Muscle of arm (tissue), 12 donors: ENCODE measurements around the gene CCDC7. TPM values are rescaled to one million over a fixed set of nuclear protein-coding genes. Genes with fewer than 3 reads are reported as not detected.
"Not testable (repeated sequence)": the region's sequence is repeated elsewhere in the genome, so short reads cannot be mapped to it uniquely, and the experiment has no call there.

ENCODE experiments used
- DNase-seq: peaks from one replicate; pipeline ENCODE4 v3.0.0-alpha.2; 2013
- polyA plus RNA-seq, 12 donors: library from polyadenylated mRNA; unstranded; fragments of 120-200 nt; gene quantifications; one replicate each; pipeline ENCODE4 v1.2.1, GENCODE V29; 2013; ENCODE audit not compliant: insufficient read length in 12 of 12

CCDC7 gene
- polyA plus RNA-seq, 12 donors = 2.2 to 7.7 (median 4.7) TPM; not detected in 2

DNA sequence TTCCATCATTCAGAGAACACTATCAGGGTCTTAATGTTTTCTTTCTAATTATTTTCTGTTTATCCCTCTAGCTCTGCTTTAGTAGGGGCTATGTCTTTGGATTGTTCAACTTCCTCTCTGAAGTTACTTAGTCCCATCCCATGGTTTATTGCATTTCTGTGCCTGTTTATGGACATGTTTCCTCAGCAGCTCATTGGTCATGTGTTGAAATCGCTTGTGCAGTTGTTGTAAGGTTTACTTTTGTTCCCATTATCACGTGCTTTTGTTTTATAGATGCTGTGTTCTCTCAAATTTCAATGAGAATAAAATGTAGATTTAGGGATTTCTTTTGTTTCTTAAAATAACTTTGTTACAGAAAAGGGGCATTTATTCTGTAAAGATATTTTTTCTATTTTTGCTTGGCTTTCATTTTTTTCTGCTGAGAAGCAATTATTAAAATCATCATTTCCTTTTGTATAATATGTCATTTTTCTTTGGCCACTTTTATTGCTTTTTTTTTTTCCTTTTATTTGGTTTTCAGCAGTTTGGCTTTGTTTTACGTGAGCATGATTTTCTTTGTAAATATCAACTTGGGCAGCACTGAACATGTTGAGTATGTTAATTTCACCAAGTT lies 110.9 kb downstream of the CCDC7 start:
- no peak for DNase-seq

GRCh38 chr10:32562695-32563094 lies 116.8 kb downstream of the CCDC7 start:
- DNase-seq = not testable (repeated sequence)

- DNase-seq = no peak
These were observed 131.5 kb downstream of the CCDC7 start for GRCh38 chr10:32577448-32577847.

DNA sequence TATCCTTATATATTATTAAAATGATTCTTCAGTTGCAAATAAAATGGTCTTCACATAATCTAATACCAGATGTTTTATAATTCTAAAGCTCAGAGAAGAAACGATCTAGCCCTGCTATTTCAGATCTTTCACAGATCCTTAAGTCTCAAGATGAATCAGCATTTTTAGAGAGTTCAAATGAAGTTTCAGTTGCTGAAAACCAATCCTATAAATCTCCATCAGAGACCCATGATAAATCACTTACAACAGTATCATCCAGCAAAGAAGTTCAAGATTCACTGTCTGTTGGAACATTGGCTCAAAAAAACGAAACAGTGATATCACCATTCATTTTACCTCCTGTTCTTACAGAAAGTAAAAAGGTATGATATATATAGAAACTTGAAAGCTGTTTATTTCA lies 137.0 kb downstream of the CCDC7 start:
- no peak for DNase-seq

DNA sequence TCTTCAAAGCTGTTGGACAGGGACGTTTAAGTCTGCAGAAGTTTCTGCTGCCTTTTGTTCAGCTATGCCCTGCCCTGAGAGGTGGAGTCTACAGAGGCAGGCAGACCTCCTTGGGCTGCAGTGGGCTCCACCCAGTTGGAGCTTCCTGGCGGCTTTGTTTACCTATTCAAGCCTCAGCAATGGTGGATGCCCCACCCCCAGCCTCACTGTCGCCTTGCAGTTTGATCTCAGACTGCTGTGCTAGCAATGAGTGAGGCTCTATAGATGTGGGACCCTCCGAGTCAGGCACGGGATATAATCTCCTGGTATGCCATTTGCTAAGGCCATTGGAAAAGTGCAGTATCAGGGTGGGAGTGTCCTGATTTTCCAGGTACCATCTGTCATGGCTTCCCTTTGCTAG lies 152.1 kb downstream of the CCDC7 start:
- DNase-seq = not testable (repeated sequence)

DNA sequence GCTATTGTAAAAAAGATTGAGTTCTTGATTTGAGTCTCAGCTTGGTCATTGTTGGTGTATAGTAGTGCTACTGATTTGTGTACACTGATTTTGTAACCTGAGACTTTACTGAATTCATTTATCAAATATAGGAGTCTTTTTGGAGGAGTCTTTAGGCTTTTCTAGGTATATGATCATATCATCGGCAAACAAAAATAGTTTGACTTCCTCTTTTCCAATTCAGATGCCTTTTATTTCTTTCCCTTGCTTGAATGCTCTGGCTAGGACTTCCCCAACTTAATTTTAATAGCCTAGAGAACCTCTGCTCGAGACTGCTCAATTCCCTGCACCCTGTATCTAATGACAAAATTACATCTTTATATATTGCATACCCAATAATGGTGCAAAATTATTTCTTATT lies 154.4 kb downstream of the CCDC7 start:
- no peak for DNase-seq

DNA sequence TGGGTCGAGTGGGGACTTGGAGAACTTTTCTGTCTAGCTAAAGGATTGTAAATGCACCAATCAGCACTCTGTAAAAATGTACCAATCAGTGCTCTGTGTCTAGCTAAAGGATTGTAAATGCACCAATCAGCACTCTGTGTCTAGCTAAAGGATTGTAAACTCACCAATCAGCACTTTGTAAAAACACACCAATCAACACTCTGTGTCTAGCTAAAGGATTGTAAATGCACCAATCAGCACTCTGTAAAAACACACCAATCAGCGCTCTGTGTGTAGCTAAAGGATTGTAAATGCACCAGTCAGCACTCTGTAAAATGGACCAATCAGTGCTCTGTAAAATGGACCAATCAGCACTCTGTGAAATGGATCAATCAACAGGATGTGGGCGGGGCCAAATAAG lies 155.6 kb downstream of the CCDC7 start:
- DNase-seq = not testable (repeated sequence)

DNA sequence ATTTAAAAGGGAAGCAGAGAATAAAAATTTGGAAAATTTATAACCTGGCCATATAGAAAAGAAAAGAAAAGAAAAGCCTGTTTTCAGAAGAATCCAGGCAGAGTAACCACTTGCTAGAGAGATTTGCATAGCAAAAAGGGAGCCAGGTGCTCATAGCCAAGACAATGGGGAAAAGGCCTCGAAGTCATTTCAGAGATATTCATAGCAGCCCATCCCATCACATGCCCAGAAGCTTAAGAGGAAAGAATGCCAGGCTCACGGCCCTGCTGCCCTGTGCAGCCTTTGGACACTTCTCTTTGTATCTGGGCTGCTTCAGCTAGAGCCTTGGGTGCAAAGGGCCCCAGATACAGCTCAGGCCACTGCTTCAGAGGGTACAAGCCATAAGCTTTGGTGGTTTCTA lies 159.8 kb downstream of the CCDC7 start:
- DNase-seq = no peak

DNA sequence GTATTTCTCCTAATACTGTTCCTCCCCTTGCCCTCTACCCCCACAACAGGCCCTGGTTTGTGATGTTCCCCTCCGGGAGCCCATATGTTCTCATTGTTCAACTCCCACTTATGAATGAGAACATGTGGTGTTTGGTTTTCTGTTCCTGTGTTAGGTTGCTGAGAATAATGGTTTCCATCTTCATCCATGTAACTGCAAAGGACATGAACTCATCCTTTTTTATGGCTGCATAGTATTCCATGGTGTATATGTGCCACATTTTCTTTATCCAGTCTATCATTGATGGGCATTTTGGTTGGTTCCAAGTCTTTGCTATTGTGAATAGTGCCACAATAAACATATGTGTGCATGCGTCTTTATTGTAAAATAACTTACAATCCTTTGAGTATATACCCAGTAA lies 164.6 kb downstream of the CCDC7 start:
- not testable (repeated sequence) for DNase-seq

- no peak for DNase-seq
These were observed 170.5 kb downstream of the CCDC7 start for GRCh38 chr10:32616438-32616837.

GRCh38 chr10:32618482-32618881 lies 172.5 kb downstream of the CCDC7 start:
- DNase-seq = no peak

DNA sequence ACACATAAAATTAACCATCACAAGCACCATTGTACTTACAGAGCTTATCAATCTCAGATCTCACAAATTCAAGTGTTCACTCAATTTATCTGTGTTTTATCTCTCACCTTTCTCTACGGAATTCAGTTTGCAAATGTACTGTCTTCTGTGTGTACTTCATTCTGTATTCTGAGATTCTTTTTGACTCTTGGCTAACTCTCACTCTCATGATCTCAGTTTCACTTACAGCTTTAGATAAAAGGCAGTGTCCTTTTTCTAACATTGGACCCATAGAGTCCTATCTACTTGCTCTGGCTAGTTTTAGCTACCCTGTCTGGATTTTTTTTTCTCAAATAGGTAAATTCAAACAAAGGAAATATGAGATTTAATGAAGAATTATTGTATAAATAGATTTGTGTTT lies 176.0 kb downstream of the CCDC7 start:
- no peak for DNase-seq

DNA sequence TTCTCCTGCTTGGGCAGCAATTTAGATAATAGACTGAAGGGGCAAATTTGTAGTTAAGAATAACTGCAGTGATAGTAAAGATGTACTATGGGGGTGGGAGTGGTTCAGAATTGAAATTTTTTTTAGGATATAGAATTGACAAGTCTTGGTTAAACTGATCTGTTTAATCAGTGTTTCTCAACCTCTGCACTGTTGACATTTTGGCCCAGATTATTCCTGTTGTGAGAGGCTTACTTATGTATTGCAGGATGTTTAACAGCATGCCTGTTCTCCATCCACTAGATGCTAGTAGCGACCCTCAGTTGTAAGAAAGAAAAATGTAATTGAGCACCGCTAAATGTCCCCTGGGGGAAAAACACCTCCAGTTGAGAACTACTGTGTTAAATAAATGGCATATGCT lies 176.5 kb downstream of the CCDC7 start:
- no peak for DNase-seq

- no peak for DNase-seq
These were observed 181.2 kb downstream of the CCDC7 start for GRCh38 chr10:32627183-32627582.

GRCh38 chr10:32629910-32630309 lies 184.0 kb downstream of the CCDC7 start:
- DNase-seq = no peak

- DNase-seq = no peak
These were observed 200.6 kb downstream of the CCDC7 start for GRCh38 chr10:32646535-32646934.

GRCh38 chr10:32650246-32650655 lies 204.3 kb downstream of the CCDC7 start:
- no peak for DNase-seq

- DNase-seq = not testable (repeated sequence)
These were observed 211.5 kb downstream of the CCDC7 start for GRCh38 chr10:32657430-32657829.

- DNase-seq = no peak
These were observed 215.4 kb downstream of the CCDC7 start for GRCh38 chr10:32661346-32661745.

- DNase-seq = no peak
These were observed 235.0 kb downstream of the CCDC7 start for GRCh38 chr10:32680803-32681557.

DNA sequence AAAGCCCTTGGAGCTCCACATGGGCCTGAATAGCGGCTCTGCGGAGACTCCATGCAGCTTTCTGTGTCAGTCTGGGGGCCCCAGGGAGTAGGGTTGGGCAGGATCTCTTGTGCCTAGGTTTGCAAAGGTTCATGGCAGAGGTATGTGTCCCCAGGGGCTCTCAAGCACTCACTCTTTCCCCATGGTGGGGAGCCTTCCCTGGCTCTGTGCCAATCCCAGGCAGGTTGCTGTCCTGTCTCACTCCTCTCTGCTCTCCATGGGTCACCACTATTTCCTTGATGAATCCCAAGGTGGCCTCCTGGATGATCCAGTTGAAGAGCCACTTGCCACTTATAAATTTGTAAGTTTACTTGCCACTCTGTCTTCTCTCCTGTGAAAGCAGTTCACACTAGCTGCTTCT lies 238.4 kb downstream of the CCDC7 start:
- no peak for DNase-seq

DNA sequence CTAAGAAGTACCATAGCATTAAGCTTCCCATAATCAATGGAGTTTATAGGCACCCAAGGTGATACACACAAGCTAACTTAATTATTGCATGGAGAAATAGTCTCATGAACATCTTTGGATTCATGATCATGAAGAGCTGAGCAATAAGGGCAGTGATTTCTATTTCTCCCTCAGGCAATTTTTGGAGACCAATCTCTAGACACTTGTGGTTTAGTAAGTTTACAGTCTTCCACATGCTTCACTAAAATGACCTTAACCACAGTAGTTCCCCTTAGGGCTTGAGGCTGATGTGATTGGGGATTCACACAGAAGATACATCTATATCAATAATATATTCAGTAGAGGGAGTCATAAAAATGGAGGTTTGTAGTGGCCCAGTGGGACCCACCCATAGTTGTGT lies 241.2 kb downstream of the CCDC7 start:
- DNase-seq = no peak

GRCh38 chr10:32687546-32687945 lies 241.6 kb downstream of the CCDC7 start:
- DNase-seq = no peak

GRCh38 chr10:32692174-32692573 lies 246.2 kb downstream of the CCDC7 start:
- no peak for DNase-seq
